Spinal cord (tissue), 10 donors: Measurements from ENCODE around the gene KIAA0232. TPM values are rescaled to one million over a fixed set of nuclear protein-coding genes. Genes with fewer than 3 reads are reported as not detected.

Source experiments
- DNase-seq, 6 donors: peaks; one replicate each; pipeline versions ENCODE4 v3.0.0 to v3.0.0-alpha.2; 2013 to 2015; ENCODE audit warnings: low spot score in 6 of 6, low read depth in 4 of 6
- H3K27ac ChIP-seq: one replicate; pipeline ENCODE4 v1.5.1; 2013; ENCODE audit warnings: low read depth, low read length, control low read depth
- H3K27me3 ChIP-seq: one replicate; pipeline ENCODE4 v1.6.1; 2013; ENCODE audit warnings: low read length; ENCODE audit not compliant: control insufficient read depth, insufficient read depth
- H3K36me3 ChIP-seq: one replicate; pipeline ENCODE4 v1.6.1; 2013; ENCODE audit warnings: low read length; ENCODE audit not compliant: control insufficient read depth, insufficient read depth
- H3K4me1 ChIP-seq: one replicate; pipeline ENCODE4 v1.6.1; 2013; ENCODE audit warnings: low read length; ENCODE audit not compliant: control insufficient read depth, insufficient read depth
- H3K4me3 ChIP-seq: one replicate; pipeline ENCODE4 v1.5.1; 2013; ENCODE audit warnings: low read depth, low read length, control low read depth
- H3K9me3 ChIP-seq: one replicate; pipeline ENCODE4 v1.6.1; 2013; ENCODE audit warnings: low read length; ENCODE audit not compliant: control insufficient read depth, insufficient read depth
- WGBS: methylation state at CpG from one replicate; pipeline ENCODE4 v1.1.5; 2013; ENCODE audit warnings: missing lambda C conversion rate; ENCODE audit not compliant: insufficient coverage; 5-methylcytosine and 5-hydroxymethylcytosine counted together
- polyA plus RNA-seq, 2 donors: library from polyadenylated mRNA; unstranded; fragments of 120-200 nt; gene quantifications; one replicate each; pipeline ENCODE4 v1.2.1, GENCODE V29; 2013; ENCODE audit not compliant: insufficient read length in 2 of 2
- total RNA-seq, 2 donors: library from RNA; depleted of rRNA in 1 of 2; stranded (reverse); fragments of 120-200 nt in 1 of 2; fragments of >200 nt in 1 of 2; gene quantifications; one replicate each; pipeline versions ENCODE4 v1.2.3 to v1.2.4, GENCODE V29; 2013 to 2014
- donor health status: healthy.

The KIAA0232 gene
- total and polyA plus RNA-seq, 4 donors, result 34.8 to 59.9 (median 45.7) TPM

- no peak for DNase-seq
- H3K4me1 ChIP-seq, result peaks cover 48% of the 10 kb centered on the region
- H3K27ac ChIP-seq, result no peak overlapping the region
- no peaks in the 10 kb centered on the region for H3K27me3 ChIP-seq
- WGBS, result 89% methylated on average over 4 of the region's 4 CpGs
- H3K9me3 ChIP-seq, result no peaks in the 10 kb centered on the region
- peaks cover 26% of the 10 kb centered on the region for H3K36me3 ChIP-seq
- H3K4me3 ChIP-seq, result no peak overlapping the region
Measured at GRCh38 chr4:6928081-6928480, 145.6 kb downstream of the KIAA0232 start.

DNA sequence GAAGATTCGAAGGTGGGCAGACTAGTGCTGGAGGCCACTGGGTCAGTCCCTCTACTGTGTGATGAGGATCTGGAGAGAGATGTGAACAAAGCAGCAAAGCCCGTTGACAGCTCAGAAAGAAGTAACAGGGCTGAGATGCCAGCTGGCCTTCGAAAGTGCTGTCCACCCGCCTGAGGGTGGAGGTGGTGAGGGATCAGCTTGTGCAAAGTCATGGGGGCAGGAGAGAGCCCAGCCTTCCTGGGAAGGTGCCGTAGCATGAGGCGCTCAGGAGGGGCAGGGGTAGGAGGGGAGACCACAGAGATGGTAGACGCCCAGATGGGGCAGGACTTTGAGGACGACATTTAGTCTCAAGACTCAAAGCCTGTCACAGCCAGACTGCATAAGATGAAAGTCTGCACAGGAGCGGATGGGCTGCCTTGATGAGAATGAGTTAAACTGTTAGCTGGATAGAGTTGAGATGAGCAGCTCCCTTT, 146.8 kb downstream of the KIAA0232 start:
- no peak overlapping the region for H3K4me3 ChIP-seq
- peaks cover 17% of the 10 kb centered on the region for H3K36me3 ChIP-seq
- H3K4me1 ChIP-seq, result peaks cover 47% of the 10 kb centered on the region
- no peaks in the 10 kb centered on the region for H3K9me3 ChIP-seq
- no peak for DNase-seq
- H3K27me3 ChIP-seq, result no peaks in the 10 kb centered on the region
- no peak overlapping the region for H3K27ac ChIP-seq
- WGBS, result 61% methylated on average over 8 of the region's 9 CpGs

- H3K9me3 ChIP-seq, result no peaks in the 10 kb centered on the region
- peaks cover 45% of the 10 kb centered on the region for H3K4me1 ChIP-seq
- 59% methylated on average over 8 of the region's 15 CpGs for WGBS
- H3K27ac ChIP-seq, result no peak overlapping the region
- peak in 2 of 6 donors; percentile 47 to 68 for DNase-seq
- H3K4me3 ChIP-seq, result no peak overlapping the region
- no peaks in the 10 kb centered on the region for H3K27me3 ChIP-seq
- peaks cover 12% of the 10 kb centered on the region for H3K36me3 ChIP-seq
Measured at GRCh38 chr4:6929812-6930464, 147.4 kb downstream of the KIAA0232 start.

DNA sequence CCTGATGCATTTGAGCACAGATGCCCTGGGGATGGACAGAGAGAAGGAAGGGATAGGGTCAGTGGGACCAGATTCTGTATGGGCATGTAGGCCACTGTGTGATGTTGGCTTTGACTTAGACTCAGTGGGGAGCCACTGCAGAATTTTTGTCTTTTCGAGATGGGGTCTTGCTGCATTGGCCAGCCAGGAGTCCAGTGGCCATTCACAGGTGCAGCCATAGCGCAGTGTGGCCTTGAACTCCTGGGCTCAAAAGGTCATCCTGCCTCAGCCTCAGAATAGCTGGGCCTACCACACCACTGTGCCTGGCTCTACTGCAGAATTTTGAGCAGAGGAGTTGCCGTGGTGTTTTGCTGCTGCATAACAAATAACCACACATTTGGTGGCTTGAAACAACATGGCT, 149.9 kb downstream of the KIAA0232 start:
- DNase-seq, result no peak
- H3K36me3 ChIP-seq, result peaks cover 7% of the 10 kb centered on the region
- H3K9me3 ChIP-seq, result no peaks in the 10 kb centered on the region
- peaks cover 39% of the 10 kb centered on the region for H3K4me1 ChIP-seq
- H3K27me3 ChIP-seq, result no peaks in the 10 kb centered on the region
- no peak overlapping the region for H3K4me3 ChIP-seq
- 86% methylated on average over 3 of the region's 3 CpGs for WGBS
- peak overlapping the region; percentile 78 for H3K27ac ChIP-seq

- H3K9me3 ChIP-seq, result no peaks in the 10 kb centered on the region
- 25% methylated on average over 3 of the region's 3 CpGs for WGBS
- peak in 1 of 6 donors; percentile 25 for DNase-seq
- no peak overlapping the region for H3K4me3 ChIP-seq
- H3K27me3 ChIP-seq, result no peaks in the 10 kb centered on the region
- H3K27ac ChIP-seq, result peak overlapping the region; percentile 78
- peaks cover 42% of the 10 kb centered on the region for H3K4me1 ChIP-seq
- H3K36me3 ChIP-seq, result peaks cover 9% of the 10 kb centered on the region
Measured at GRCh38 chr4:6932918-6933317, 150.4 kb downstream of the KIAA0232 start.

Other genes starting within 250 kb of the KIAA0232 start
- gene MAN2B2, start 207.5 kb upstream of the KIAA0232 start, total RNA-seq, result 10 to 100 TPM in 1 of 2 donors, 1 to 10 TPM in 1; 9.2 to 15.0 TPM
- 10 to 100 TPM; 20.6 to 22.4 TPM for gene MAN2B2, start 207.5 kb upstream of the KIAA0232 start, polyA plus RNA-seq
- 100 to 1,000 TPM; 103 to 128 TPM for gene MRFAP1, start 142.0 kb upstream of the KIAA0232 start, total RNA-seq
- gene MRFAP1, start 142.0 kb upstream of the KIAA0232 start, polyA plus RNA-seq, result 100 to 1,000 TPM; 505 to 616 TPM
- 1 to 10 TPM; 4.8 to 6.9 TPM for gene S100P, start 88.8 kb upstream of the KIAA0232 start, total RNA-seq
- gene S100P, start 88.8 kb upstream of the KIAA0232 start, polyA plus RNA-seq, result 1 to 10 TPM in 1 of 2 donors, under 1 TPM in 1; 0.60 to 1.3 TPM
- gene MRFAP1L1, start 72.9 kb upstream of the KIAA0232 start, total RNA-seq, result 100 to 1,000 TPM in 1 of 2 donors, 10 to 100 TPM in 1; 78.8 to 111 TPM
- 100 to 1,000 TPM; 146 to 163 TPM for gene MRFAP1L1, start 72.9 kb upstream of the KIAA0232 start, polyA plus RNA-seq
- 10 to 100 TPM in 1 of 2 donors, 1 to 10 TPM in 1; 6.5 to 11.4 TPM for gene BLOC1S4, start 66.6 kb upstream of the KIAA0232 start, total RNA-seq
- 10 to 100 TPM; 12.5 to 14.1 TPM for gene BLOC1S4, start 66.6 kb upstream of the KIAA0232 start, polyA plus RNA-seq
- gene TBC1D14, start 127.1 kb downstream of the KIAA0232 start, total RNA-seq, result 100 to 1,000 TPM in 1 of 2 donors, 10 to 100 TPM in 1; 73.7 to 104 TPM
- 100 to 1,000 TPM in 1 of 2 donors, 10 to 100 TPM in 1; 99.5 to 104 TPM for gene TBC1D14, start 127.1 kb downstream of the KIAA0232 start, polyA plus RNA-seq